ENCODE data around the gene PIGK.

PIGK gene

GRCh38 chr1:77044133-77044849 lies 174.9 kb downstream of the PIGK start:
- TF ChIP-seq CTCF (conservative IDR thresholded peaks at IDR 0.05; ENCODE audit: control insufficient read depth, insufficient read depth, low read depth, low read length) = no peak
- no peak overlapping the region for H3K4me3 ChIP-seq (ENCODE audit: control insufficient read depth, low read depth, low read length)
- peak; percentile 48 for DNase-seq (ENCODE audit: low read depth)

- H3K4me3 ChIP-seq (ENCODE audit: control insufficient read depth, low read depth, low read length) = no peak overlapping the region
- no peak for TF ChIP-seq CTCF (conservative IDR thresholded peaks at IDR 0.05; ENCODE audit: control insufficient read depth, insufficient read depth, low read depth, low read length)
- no peak for DNase-seq (ENCODE audit: low read depth)
These were observed 178.4 kb downstream of the PIGK start for GRCh38 chr1:77040826-77041225.

DNA sequence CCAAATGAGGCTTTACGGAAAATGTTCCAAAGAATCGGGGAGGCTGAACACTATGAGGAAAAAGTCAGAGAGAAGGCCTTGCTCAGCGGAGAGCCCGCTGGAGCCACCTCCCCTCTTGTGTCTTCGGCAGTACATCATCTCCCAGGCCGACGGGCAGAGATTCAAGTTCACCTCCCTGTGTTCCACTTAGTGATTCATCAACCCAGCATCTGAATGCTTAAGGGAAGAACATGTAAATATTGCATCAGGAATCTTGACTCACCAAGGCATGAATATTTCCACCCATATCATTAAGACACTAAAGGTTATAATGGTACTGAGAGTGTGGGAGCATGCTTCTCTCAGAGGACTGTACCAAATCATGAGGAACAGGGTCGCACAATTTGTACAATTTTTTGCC lies 179.5 kb downstream of the PIGK start:
- peak; percentile 99 for DNase-seq (ENCODE audit: low read depth)

GRCh38 chr1:77039111-77039510 lies 180.1 kb downstream of the PIGK start:
- H3K4me3 ChIP-seq (ENCODE audit: control insufficient read depth, low read depth, low read length) = no peak overlapping the region
- no peak for TF ChIP-seq CTCF (conservative IDR thresholded peaks at IDR 0.05; ENCODE audit: control insufficient read depth, insufficient read depth, low read depth, low read length)
- DNase-seq (ENCODE audit: low read depth) = no peak

More for the DNA sequence above, 179.5 kb downstream of the PIGK start:
- no peak overlapping the region for H3K4me3 ChIP-seq (ENCODE audit: control insufficient read depth, low read depth, low read length)
- TF ChIP-seq CTCF (conservative IDR thresholded peaks at IDR 0.05; ENCODE audit: control insufficient read depth, insufficient read depth, low read depth, low read length) = no peak

All from fibroblast of mammary gland (primary cell).